Ovary (tissue), 9 donors: ENCODE measurements around the gene PLEKHH1. TPM values are rescaled to one million over a fixed set of nuclear protein-coding genes. Genes with fewer than 3 reads are reported as not detected.
"Not testable (repeated sequence)": the region's sequence is repeated elsewhere in the genome, so short reads cannot be mapped to it uniquely, and the experiment has no call there.

Experiments used
- DNase-seq, 5 donors: peaks; one replicate each; pipeline ENCODE4 v3.0.0-alpha.2; 2019 to 2020
- H3K27ac ChIP-seq, 2 donors: fragments of 200-600 bp; one replicate each; pipeline versions ENCODE4 v1.5.1 to v1.8.0; 2019 to 2022
- H3K27me3 ChIP-seq: fragments of 200-600 bp; one replicate; pipeline ENCODE4 v1.8.0; 2022
- H3K36me3 ChIP-seq: fragments of 200-600 bp; sonication (generic); one replicate; pipeline ENCODE4 v1.5.1; 2019
- H3K4me1 ChIP-seq: one replicate; pipeline ENCODE4 v1.8.1; 2013; ENCODE audit warnings: mild to moderate bottlenecking, moderate library complexity; ENCODE audit not compliant: insufficient read depth
- H3K4me3 ChIP-seq: fragments of 200-600 bp; sonication (generic); one replicate; pipeline ENCODE4 v1.5.1; 2017
- H3K9me3 ChIP-seq, 2 donors: fragments of 200-600 bp in 1 of 2; sonication (generic) in 1 of 2; one replicate each; pipeline versions ENCODE4 v1.5.1 to v1.8.1; 2013 to 2019; ENCODE audit warnings: mild to moderate bottlenecking in 1 of 2, moderate library complexity in 1 of 2
- EP300 ChIP-seq: sonication (generic); formaldehyde crosslinking; IDR thresholded peaks from one replicate; pipeline ENCODE4 v1.6.1; 2017; ENCODE audit warnings: antibody characterized with exemption
- POLR2A ChIP-seq: fragments of 450-650 bp; IDR thresholded peaks from one replicate; pipeline ENCODE4 v1.6.1; 2017; ENCODE audit warnings: antibody characterized with exemption, mild to moderate bottlenecking, moderate library complexity
- WGBS, 3 donors: extraction: QIAGEN DNeasy Blood & Tissue Kit in 1 of 3; methylation state at CpG; one replicate each; pipeline versions ENCODE4 v1.1.5 to v1.1.7; 2013 to 2017; 5-methylcytosine and 5-hydroxymethylcytosine counted together
- intact Hi-C, 4 donors: fragments of 100-400 bp; cut with DNase I; formaldehyde crosslinking; loops; one replicate each; pipeline versions ENCODE4 v1.11.0 to v1.15.1; 2022 to 2023
- polyA plus RNA-seq, 2 donors: library from polyadenylated mRNA; stranded (reverse); fragments of 200-250 nt in 1 of 2; fragments of 350-450 nt in 1 of 2; fragmentation: Illumina TruSeq in 1 of 2; extraction: RNeasy Lipid Tissue Mini Kit (QIAGEN cat#74804) in 1 of 2; gene quantifications; one replicate each; pipeline ENCODE4 v1.2.3, GENCODE V29; 2013 to 2014
- total RNA-seq, 7 donors: library from RNA; depleted of rRNA in 2 of 7; stranded (reverse); fragments of >200 nt in 2 of 7; fragmentation: NEBNext Ultra II Directional in 3 of 7; extraction: Animal tissue kit (Norgen Biotek cat#: 25700) in 3 of 7; gene quantifications; one replicate each; pipeline versions ENCODE4 v1.1.0 to v1.2.4, GENCODE V29; 2016 to 2023
- TF ChIP-seq, protein P1 (sequence below), 3 donors: fragments of 450-650 bp in 2 of 3; fragments of 200-600 bp in 1 of 3; IDR thresholded peaks; one replicate each; pipeline versions ENCODE4 v1.5.1 to v1.8.0; 2016 to 2022; ENCODE audit warnings: antibody characterized with exemption in 3 of 3, mild to moderate bottlenecking in 1 of 3
- donor health status: DM: no; HTN: no; CAD: no; lungs with moderate emphysema.
- donor health status: DM: no; HTN: no; CAD: no.
- donor health status: Bipolar disorder and iron deficiency.
- donor health status: DM: yes; HTN: yes; CAD: no.
- donor health status: DM: no; HTN: no; CAD: no.
- donor health status: DM: yes; HTN: yes; CAD: no.

PLEKHH1 gene
- total and polyA plus RNA-seq, 9 donors: 0.78 to 15.7 (median 3.9) TPM

DNA sequence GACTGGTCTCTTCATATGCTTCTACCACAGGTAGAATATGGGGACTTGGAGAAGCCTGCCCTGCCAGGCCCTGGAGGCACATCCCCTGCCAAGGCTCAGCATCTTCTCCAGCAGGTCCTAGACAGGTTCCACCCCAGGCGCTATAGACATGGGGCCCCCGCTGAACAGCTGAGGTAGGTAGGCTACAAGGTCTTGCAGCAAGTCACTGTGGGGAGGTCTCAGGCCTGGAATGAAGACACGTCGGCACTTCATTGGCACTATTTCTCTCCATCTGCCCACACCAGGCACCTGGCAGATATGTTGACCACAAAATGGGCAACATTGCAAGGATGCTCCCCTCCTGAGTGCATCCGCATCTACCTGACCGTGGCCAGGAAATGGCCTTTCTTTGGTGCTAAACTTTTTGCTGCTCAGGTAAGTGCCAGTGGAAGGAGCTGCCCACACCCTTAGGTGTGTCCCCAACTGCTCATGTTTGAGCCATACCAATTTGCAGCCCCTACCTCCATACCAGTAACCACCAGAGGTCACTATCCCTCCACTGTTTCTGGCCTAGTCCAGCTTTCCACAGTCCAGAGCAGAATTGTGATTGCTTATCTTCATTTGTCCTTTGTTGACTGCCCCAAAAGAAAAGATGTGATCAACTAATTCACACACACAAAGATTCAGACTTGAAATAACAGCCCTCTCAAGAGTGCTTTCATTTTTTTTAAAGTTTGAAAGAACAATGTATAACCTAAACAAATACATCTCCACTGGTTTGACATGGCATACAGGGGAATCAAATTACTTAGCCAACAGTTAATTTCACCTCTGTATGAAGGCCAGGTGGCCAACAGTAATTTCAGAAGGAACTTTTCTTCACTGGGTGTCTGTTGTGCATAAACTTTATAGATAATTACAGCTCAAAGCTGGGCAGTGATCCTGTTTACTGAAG is 50.9 kb downstream of the PLEKHH1 start:
- no peaks in the 10 kb centered on the region for H3K36me3 ChIP-seq
- DNase-seq: peak in 1 of 5 donors; percentile 39
- intact Hi-C loops: loop anchor here in 2 of 4 donors (5.0 to 10.0 kb wide), 2 partner anchors 121 to 123 kb away; partner anchors contain the start of gene RDH12 (in 1 of the 2)
- no peaks in the 10 kb centered on the region for H3K4me1 ChIP-seq
- no peaks in the 10 kb centered on the region for H3K27me3 ChIP-seq
- 80 to 92% (median 81%) methylated on average over 6 of the region's 6 CpGs for WGBS, 3 donors
- no peaks in the 10 kb centered on the region for H3K9me3 ChIP-seq
- TF ChIP-seq, protein P1, sequence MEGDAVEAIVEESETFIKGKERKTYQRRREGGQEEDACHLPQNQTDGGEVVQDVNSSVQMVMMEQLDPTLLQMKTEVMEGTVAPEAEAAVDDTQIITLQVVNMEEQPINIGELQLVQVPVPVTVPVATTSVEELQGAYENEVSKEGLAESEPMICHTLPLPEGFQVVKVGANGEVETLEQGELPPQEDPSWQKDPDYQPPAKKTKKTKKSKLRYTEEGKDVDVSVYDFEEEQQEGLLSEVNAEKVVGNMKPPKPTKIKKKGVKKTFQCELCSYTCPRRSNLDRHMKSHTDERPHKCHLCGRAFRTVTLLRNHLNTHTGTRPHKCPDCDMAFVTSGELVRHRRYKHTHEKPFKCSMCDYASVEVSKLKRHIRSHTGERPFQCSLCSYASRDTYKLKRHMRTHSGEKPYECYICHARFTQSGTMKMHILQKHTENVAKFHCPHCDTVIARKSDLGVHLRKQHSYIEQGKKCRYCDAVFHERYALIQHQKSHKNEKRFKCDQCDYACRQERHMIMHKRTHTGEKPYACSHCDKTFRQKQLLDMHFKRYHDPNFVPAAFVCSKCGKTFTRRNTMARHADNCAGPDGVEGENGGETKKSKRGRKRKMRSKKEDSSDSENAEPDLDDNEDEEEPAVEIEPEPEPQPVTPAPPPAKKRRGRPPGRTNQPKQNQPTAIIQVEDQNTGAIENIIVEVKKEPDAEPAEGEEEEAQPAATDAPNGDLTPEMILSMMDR (IDR thresholded peaks at IDR 0.05): peak; percentile 23 to 56 (median 52)
- no peak for TF ChIP-seq POLR2A
- H3K27ac ChIP-seq: no peak overlapping the region
- no peak overlapping the region for H3K4me3 ChIP-seq

DNA sequence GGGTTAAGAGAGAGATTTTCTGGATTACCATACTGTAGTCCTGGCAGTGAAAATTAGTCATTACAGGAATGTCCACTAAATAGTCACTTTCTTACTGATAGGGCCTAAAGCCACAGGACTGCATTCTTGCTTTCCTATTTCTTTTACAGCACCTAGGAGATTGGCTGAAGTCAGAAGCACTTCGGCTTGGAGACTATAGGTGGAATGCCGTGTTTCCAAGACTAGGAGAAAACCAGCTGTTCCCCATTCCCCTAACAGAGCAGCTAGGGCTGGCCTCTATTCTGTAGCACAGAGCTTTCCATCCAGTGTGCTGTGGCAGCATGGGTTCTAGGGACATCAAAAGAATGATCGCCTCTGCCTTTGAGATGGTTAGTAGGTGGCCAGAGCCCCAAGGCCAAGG is 51.9 kb downstream of the PLEKHH1 start:
- H3K9me3 ChIP-seq: no peaks in the 10 kb centered on the region
- 80 to 84% (median 82%) methylated on average over 3 of the region's 3 CpGs for WGBS, 3 donors
- H3K4me3 ChIP-seq: no peak overlapping the region
- no peaks in the 10 kb centered on the region for H3K27me3 ChIP-seq
- H3K4me1 ChIP-seq: no peaks in the 10 kb centered on the region
- TF ChIP-seq POLR2A: no peak
- TF ChIP-seq, protein P1 (IDR thresholded peaks at IDR 0.05): no peak
- TF ChIP-seq EP300: no peak
- H3K27ac ChIP-seq: no peak overlapping the region
- no peaks in the 10 kb centered on the region for H3K36me3 ChIP-seq
- intact Hi-C loops: loop anchor here in 2 of 4 donors (5.0 to 10.0 kb wide), 2 partner anchors 120 to 122 kb away; partner anchors contain the start of gene RDH12 (in 1 of the 2)
- no peak for DNase-seq

DNA sequence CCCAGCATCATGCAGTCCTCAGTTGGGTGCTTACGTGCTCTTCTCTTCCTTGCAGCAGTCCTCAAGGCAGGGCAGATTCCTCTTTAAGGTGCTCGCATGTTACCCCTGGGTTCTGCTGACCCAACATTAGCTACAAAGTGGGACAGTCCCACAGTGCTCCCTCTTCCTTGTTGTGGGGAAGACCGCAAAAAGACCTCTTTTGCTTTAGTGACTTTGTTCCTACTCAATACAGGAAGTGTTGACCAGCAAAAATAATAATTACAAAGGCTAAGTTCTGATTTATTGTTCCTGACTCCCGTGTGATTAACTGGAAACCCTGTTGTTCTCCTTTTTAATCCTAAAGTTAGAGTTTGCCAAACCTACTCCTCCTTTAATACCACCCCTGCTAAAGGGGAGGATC is 53.3 kb downstream of the PLEKHH1 start:
- no peak for DNase-seq
- Histone ChIP-seq H3K4me1 (no peaks in the 10 kb centered on the region), H3K4me3 (no peak overlapping the region), H3K27me3 (no peaks in the 10 kb centered on the region), H3K9me3 (no peaks in the 10 kb centered on the region), H3K36me3 (no peaks in the 10 kb centered on the region), H3K27ac (no peak overlapping the region)
- TF ChIP-seq, protein P1 (IDR thresholded peaks at IDR 0.05): no peak
- TF ChIP-seq EP300 (no peak), POLR2A (no peak)
- intact Hi-C loops: loop anchor here in 1 of 4 donors (10.0 kb wide), 1 partner anchor 118 kb away; the partner anchor contains the start of gene RDH12
- 73 to 75% (median 74%) methylated on average over 4 of the region's 4 CpGs for WGBS, 3 donors

DNA sequence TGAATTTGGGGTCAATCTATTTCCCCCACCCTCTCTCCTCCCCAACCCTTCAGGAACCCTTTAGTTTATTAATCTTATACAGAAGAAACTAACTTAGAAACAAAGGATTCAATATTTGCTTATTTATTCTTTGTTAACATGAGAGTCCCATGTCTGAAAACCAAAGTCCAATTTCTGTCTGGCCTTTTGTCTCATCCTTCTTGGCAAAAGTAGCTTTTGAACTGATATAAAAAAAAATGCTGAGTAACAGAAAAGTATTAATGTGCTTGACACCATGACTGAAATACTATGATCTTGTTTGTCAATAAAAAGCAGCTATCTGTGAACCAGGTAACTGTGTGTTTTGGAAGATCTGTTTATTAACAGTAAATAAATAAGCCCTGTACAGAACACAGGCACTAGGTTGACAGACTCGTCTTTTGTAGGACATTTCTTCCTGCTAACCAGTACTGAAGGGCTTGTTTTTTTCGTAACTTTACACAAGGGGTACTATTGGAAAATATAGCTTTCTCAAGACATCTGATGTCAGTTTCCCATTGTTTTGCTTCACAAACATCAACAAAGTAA is 56.2 kb downstream of the PLEKHH1 start:
- H3K27ac ChIP-seq: no peak overlapping the region
- H3K4me3 ChIP-seq: no peak overlapping the region
- 76 to 94% (median 90%) methylated on average over 2 of the region's 2 CpGs for WGBS, 3 donors
- H3K27me3 ChIP-seq: no peaks in the 10 kb centered on the region
- no peaks in the 10 kb centered on the region for H3K36me3 ChIP-seq
- no peak for DNase-seq
- H3K4me1 ChIP-seq: no peaks in the 10 kb centered on the region
- TF ChIP-seq, protein P1 (IDR thresholded peaks at IDR 0.05): no peak
- TF ChIP-seq EP300: no peak
- no peak for TF ChIP-seq POLR2A
- no peaks in the 10 kb centered on the region for H3K9me3 ChIP-seq
- intact Hi-C loops: loop anchor here in 1 of 4 donors (10.0 kb wide), 1 partner anchor 116 kb away; the partner anchor contains the start of gene RDH12

DNA sequence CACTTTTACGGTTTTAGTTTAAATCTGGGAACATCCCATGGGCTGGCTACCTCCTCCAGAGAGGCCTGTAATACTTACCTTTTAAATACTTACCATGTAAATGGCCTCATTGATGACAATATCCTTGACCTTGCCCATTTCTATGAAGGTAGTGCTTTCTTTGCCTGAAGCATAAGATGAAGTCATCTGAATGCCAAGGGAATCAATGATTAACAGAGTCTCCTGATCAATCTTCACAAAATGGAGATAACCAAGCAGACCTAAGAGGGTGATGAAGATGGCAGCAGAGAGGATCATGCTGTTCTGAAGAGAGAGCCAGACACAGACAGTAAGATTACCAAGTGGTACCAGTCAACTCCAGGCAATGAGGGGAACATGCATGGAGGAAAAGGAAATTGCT is 60.6 kb downstream of the PLEKHH1 start:
- intact Hi-C loops, H3K4me3 ChIP-seq, H3K27ac ChIP-seq, H3K4me1 ChIP-seq, H3K36me3 ChIP-seq, H3K9me3 ChIP-seq, H3K27me3 ChIP-seq, DNase-seq: not testable (repeated sequence)
- 0 to 51% (median 50%) methylated on average over 1 of the region's 1 CpG for WGBS, 3 donors
